A673 (cell line): Measurements from ENCODE around the gene MED19. TPM values are rescaled to one million over a fixed set of nuclear protein-coding genes. Genes with fewer than 3 reads are reported as not detected.

Source experiments
- BruUV-seq: library from RNA; stranded (reverse); fragments of 400-500 nt; replicated peaks from 2 replicates; lab custom pipeline; 2021; lab: Mats Ljungman, UMichigan
- CTCF ChIA-PET: fragments of 300-600 bp; sonication (Branson Sonifier 250); formaldehyde crosslinking; loops from one replicate; lab custom pipeline; 2022; ENCODE audit warnings: antibody characterized with exemption; lab: Charles Lee
- POLR2A ChIA-PET: fragments of 300-600 bp; sonication (Branson Sonifier 250); formaldehyde crosslinking; loops from one replicate; lab custom pipeline; 2022; ENCODE audit warnings: antibody characterized with exemption; ENCODE audit not compliant: low non-redundant PET; lab: Charles Lee
- DNase-seq: peaks from one replicate; pipeline ENCODE4 v3.0.0-alpha.2; 2015; ENCODE audit warnings: low spot score
- H3K27ac ChIP-seq: fragments of 200-600 bp; sonication (generic); 2 replicates; pipeline ENCODE4 v1.5.1; 2016; ENCODE audit warnings: mixed run types, low read depth, mild to moderate bottlenecking, mixed read lengths, antibody characterized with exemption, low read length; ENCODE audit not compliant: poor library complexity, severe bottlenecking
- H3K27me3 ChIP-seq: fragments of 200-600 bp; sonication (generic); replicated peaks from 2 replicates; pipeline ENCODE4 v1.6.1; 2017; ENCODE audit warnings: mixed run types, low read depth, mild to moderate bottlenecking, mixed read lengths, antibody characterized with exemption, low read length; ENCODE audit not compliant: insufficient read depth, poor library complexity
- H3K36me3 ChIP-seq: fragments of 200-600 bp; sonication (generic); 2 replicates; pipeline ENCODE4 v1.6.1; 2016; ENCODE audit warnings: mixed run types, mild to moderate bottlenecking, mixed read lengths, antibody characterized with exemption, low read length; ENCODE audit not compliant: insufficient read depth, poor library complexity, severe bottlenecking
- H3K4me1 ChIP-seq: fragments of 200-600 bp; sonication (generic); 2 replicates; pipeline ENCODE4 v1.6.1; 2017; ENCODE audit warnings: mixed run types, mild to moderate bottlenecking, mixed read lengths, antibody characterized with exemption, low read length; ENCODE audit not compliant: insufficient read depth, poor library complexity, severe bottlenecking
- H3K4me3 ChIP-seq: fragments of 200-600 bp; sonication (generic); 2 replicates; pipeline ENCODE4 v1.5.1; 2016; ENCODE audit warnings: low read depth, mixed run types, mild to moderate bottlenecking, mixed read lengths, low read length; ENCODE audit not compliant: poor library complexity, severe bottlenecking
- H3K9me3 ChIP-seq: fragments of 200-600 bp; sonication (generic); 2 replicates; pipeline ENCODE4 v1.6.1; 2016; ENCODE audit warnings: mixed run types, low read depth, mild to moderate bottlenecking, mixed read lengths, antibody characterized with exemption, low read length; ENCODE audit not compliant: poor library complexity, severe bottlenecking
- CTCF ChIP-seq: fragments of 300-800, 200-600 bp; sonication (generic); conservative IDR thresholded peaks from 2 replicates; pipeline ENCODE4 v1.5.1; 2017; ENCODE audit warnings: low read depth, mild to moderate bottlenecking, antibody characterized with exemption, low read length, moderate library complexity, mixed read lengths
- EZH2 ChIP-seq: fragments of 200-600 bp; sonication (generic); IDR thresholded peaks from 2 replicates; pipeline ENCODE4 v1.6.1; 2017; ENCODE audit warnings: borderline replicate concordance, low read depth, mild to moderate bottlenecking, mixed read lengths, antibody characterized with exemption, low read length; ENCODE audit not compliant: poor library complexity, severe bottlenecking
- intact Hi-C: fragments of 100-400 bp; cut with micrococcal nuclease; formaldehyde crosslinking; loops from one replicate; pipeline ENCODE4 v1.10.0; 2022; ENCODE audit not compliant: unreplicated experiment
- total RNA-seq: library from RNA; stranded (reverse); gene quantifications from 2 replicates; pipeline ENCODE4 v1.2.3, GENCODE V29; 2021

MED19 gene
- total RNA-seq, 1 experiment from 2014 or later = 43.6 TPM

DNA sequence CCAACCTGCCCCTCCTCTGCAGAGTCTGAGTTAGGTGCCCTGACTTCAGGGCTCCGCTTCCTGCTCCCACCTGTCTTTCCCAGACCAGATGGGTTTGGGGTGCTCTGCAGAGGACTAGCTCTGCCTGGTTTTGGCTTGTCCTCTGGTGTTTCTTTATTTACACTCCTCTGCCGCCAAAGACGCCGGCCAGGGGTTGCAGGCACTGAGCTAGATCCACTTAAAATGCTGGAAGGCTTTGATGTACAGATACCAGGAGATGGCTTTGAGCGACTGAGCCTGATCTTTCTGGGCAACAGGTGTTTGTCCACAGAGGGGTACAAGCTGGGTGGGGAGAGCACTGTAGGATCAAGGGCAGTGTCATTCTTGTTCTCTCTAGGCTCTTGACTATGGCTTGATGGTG lies 33.2 kb upstream of the MED19 start:
- Histone ChIP-seq H3K27ac (no peak overlapping the region), H3K4me1 (peaks cover 11% of the 10 kb centered on the region), H3K9me3 (no peaks in the 10 kb centered on the region), H3K27me3 (no peaks in the 10 kb centered on the region), H3K4me3 (no peak overlapping the region), H3K36me3 (peaks cover 26% of the 10 kb centered on the region)
- ChIA-PET CTCF (no interaction called here), POLR2A (interaction anchor here (0.6 kb wide), 1 partner anchor 9 kb away, joined by 3 read pairs; no protein-coding TSS in a partner anchor)
- BruUV-seq = no TSS peak
- TF ChIP-seq EZH2 = no peak
- TF ChIP-seq CTCF = no peak
- no peak for DNase-seq
- intact Hi-C loops = no loop called here

DNA sequence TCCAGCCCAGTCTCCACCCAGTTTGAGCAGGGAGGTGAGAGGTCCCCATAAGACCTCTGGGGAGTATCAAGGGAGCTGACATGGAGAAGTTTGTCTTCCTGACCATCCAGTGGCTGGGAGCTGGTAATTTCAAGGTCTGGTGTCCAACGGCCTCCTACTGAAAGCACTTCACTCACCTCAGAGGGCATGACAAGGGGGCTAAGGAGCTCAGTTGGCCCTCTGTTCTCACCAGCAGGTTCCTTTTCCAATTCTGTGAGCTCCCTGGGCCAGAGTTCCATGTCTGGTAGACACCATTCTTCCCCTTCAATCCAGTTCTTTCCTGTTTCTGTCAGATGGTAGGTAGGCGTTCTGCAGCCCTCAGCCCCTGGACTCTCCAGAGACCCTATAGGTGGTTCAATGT lies 32.3 kb upstream of the MED19 start:
- POLR2A ChIA-PET = no interaction called here
- no peak for TF ChIP-seq CTCF
- no peak for TF ChIP-seq EZH2
- intact Hi-C loops = no loop called here
- no peak for DNase-seq
- Histone ChIP-seq H3K27ac (no peak overlapping the region), H3K36me3 (peaks cover 31% of the 10 kb centered on the region), H3K4me3 (no peak overlapping the region), H3K4me1 (peaks cover 11% of the 10 kb centered on the region), H3K27me3 (no peaks in the 10 kb centered on the region), H3K9me3 (no peaks in the 10 kb centered on the region)
- no TSS peak for BruUV-seq
- CTCF ChIA-PET = no interaction called here

DNA sequence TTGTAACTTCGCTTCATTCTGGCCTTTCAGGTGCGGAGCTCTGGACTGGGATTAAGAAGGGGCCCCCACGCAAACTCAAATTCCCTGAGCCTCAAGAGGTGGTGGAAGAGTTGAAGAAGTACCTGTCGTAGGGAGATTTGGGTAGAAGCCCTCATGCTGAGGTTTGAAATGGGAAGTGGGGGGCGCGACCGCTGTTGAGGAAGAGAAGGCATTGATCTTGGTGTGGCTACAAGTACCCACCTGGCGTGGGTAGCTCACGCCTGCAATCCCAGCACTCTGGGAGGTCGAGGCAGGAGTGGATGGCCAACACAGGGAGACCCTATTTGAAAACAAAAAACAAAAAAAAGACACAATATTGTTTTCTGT lies 30.1 kb upstream of the MED19 start:
- no peak for TF ChIP-seq EZH2

More for the DNA sequence above, 30.1 kb upstream of the MED19 start:
- intact Hi-C loops = no loop called here
- no peaks in the 10 kb centered on the region for H3K9me3 ChIP-seq
- BruUV-seq = TSS peak; percentile 66
- H3K27me3 ChIP-seq = no peaks in the 10 kb centered on the region
- no peak for DNase-seq
- H3K4me1 ChIP-seq = peaks cover 11% of the 10 kb centered on the region
- H3K27ac ChIP-seq = peak overlapping the region; percentile 95
- peak overlapping the region; percentile 88 for H3K4me3 ChIP-seq
- H3K36me3 ChIP-seq = peaks cover 46% of the 10 kb centered on the region
- ChIA-PET CTCF (no interaction called here), POLR2A (interaction anchor here (1.3 kb wide), 1 partner anchor 37 kb away, joined by 3 read pairs; no protein-coding TSS in a partner anchor)
